Activated CD4-positive, alpha-beta T cell treated with anti-CD3 and anti-CD28 coated beads for 48 hours (primary cell): Measurements from ENCODE around the gene SYNE2.

ENCODE experiments used
- DNase-seq: peaks from one replicate; pipeline ENCODE4 v3.0.0-alpha.2; 2020

Gene SYNE2

GRCh38 chr14:63912286-63912685 lies 59.5 kb downstream of the SYNE2 start:
- no peak for DNase-seq

DNA sequence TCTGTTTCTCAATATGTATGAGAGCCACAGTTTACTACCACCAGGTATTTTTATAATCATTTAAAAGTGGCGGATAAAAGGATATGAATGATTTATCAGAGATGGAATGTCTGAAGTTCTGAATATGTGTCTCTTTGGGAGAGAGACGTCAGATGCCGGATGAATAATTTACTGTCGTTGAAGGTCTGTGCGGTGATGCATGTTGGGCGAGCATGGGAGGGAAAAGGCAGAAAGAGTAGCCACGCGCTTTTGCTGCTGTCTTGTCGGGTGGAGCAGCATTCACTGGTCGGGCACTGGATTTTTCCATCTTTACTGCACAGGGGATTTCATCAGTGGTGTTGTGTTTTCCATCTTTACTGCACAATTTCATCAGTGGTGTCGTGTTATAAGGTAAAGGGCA lies 65.6 kb downstream of the SYNE2 start:
- no peak for DNase-seq

- no peak for DNase-seq
Observed at GRCh38 chr14:63922696-63923421, 70.1 kb downstream of the SYNE2 start.

- no peak for DNase-seq
Observed at GRCh38 chr14:63923422-63923752, 70.6 kb downstream of the SYNE2 start.

DNA sequence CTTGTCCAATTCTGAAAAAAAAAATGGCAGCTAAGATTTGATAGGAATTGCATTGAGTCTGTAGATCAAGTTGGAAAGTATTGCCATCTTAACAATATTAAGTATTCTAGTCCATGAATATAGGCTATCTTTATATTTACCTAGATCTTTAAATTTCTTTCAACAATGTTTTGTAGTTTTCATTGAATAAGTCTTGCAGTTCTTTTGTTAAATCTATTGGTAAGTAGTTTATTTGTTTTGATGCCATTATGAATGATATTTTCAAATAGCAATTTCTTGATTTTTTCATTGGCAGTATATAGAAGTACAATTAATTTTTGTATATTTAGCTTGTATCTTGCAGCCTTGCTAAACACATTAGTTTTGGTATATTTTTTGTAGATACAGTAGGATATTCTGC lies 71.6 kb downstream of the SYNE2 start:
- no peak for DNase-seq

DNA sequence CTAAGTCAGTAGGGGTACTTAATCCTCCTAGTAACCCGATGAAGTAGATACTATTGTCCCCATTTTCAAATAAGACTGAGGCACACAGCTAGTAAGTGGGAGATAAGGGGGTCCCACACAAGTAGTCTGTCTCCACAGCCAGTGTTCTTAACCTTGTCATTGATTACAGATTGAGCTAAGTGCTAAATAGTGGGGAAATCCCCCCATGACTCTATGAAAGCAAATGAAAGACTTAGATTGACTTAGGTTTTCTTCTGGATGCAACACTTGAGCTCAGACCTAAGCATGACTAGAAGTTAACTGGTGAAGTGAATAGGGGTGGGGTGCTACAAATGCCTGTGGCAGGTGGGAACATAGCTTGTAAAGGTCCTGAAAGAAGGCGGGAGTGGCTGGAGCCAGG lies 73.8 kb downstream of the SYNE2 start:
- DNase-seq: no peak

DNA sequence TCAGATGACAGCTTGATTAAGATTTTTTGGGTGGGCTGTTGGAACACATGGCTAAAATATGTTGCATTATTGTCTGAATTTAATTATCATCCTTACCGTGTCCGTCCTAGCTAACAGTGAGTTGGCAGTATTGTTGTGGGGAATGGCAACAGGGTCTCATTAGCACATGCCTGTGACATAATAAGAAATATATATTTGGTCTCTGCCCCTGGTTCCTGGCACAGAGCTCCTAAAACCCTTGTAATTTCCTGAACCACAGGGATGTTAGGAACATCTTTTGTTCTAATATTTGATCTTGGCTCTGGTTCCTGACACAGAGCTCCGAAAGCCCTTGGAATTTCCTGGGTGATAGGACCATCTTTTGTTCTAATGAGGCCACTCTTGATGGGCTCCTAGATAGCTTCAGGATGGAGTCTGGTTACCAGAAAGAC lies 76.0 kb downstream of the SYNE2 start:
- no peak for DNase-seq

DNA sequence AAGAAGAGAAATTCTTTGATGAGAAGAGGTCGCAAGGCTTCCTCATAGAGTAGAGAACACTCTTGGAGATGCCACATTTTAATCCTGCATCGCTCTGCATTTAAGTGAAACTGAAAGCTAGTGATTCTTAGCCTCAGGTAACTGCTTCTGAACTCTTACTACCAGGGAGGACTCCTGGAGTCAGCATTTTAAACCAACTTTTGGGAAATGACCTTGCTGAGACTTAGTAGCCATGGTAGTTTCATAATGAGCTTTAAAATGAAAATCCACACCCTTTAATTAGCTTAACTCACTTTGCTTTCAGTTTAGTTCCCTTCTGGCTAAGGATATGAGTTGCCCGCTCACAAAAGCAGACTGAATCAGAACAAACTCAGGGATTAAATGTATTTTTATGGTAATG lies 80.3 kb downstream of the SYNE2 start:
- DNase-seq: no peak

GRCh38 chr14:63933711-63934110 lies 80.9 kb downstream of the SYNE2 start:
- no peak for DNase-seq

DNA sequence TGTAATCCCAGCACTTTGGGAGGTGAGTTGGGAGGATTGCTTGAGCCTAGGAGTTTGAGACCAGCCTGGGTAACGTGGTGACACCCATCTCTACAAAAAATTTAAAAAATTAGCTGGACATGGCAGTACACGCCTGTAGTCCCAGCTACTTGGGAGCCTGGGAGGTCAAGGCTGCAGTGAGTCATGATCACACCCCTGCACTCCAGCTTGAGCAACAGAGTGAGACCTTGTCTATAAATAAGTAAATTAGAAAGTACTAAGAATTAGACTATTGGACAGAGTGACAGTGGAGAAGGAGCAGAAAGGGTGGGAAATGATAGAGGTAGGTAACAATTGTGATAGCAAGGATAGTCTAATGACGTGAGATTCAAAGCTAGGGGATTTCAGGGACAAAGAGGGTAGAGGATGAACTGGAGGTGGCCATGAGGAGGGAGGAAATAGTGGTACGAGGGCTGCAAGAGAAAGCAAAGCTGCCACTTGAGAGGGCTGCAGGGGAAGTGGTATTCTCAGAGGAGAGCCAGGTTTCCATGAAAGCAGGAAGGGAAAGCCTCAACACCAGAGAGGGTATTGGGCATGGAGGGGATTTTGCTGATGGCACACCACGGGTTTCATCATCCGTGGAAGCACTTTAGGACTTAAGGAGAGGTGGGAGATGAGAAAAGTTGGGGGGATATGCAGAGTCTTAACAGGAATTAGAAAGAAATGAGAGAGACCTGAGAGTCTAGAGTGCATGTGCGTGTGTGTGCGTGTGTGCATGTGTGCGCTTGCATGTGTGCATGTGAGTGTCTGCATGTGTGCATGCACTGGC lies 85.6 kb downstream of the SYNE2 start:
- no peak for DNase-seq

DNA sequence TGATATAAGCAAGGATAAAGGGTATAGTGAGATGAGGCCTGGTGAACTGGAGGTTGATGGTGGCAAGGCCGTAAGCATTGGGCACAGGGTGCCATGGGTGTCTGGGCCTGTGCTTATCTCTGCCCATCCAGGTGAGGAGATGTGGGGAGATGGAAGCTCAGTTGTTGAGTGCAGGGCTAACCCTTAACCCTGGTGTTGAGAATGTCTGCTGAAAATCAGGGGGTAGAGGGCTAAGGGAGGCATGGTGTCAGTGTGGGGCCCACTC lies 86.1 kb downstream of the SYNE2 start:
- no peak for DNase-seq

- no peak for DNase-seq
Observed at GRCh38 chr14:63940387-63940786, 87.6 kb downstream of the SYNE2 start.

- no peak for DNase-seq
Observed at GRCh38 chr14:63941023-63941422, 88.2 kb downstream of the SYNE2 start.

DNA sequence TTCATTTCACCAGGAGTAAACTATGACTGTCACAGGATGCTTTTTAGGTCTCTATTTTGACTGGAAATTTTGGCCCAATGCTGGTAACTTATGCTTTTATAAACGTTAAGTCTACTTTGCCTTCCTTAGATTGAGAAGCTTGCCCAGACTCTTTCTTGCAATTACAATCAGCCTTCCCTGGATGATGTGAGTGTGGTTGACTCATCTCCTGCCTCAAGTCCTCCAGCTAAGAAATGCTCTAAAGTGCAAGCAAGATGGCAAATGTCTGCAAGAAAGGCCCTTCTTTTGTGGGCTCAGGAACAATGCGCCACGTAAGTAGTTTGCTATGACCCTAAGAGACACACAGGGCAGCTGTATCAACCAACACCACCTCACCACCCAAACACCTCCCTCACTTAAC lies 96.9 kb downstream of the SYNE2 start:
- no peak for DNase-seq

- DNase-seq: no peak
Observed at GRCh38 chr14:63951021-63951420, 98.2 kb downstream of the SYNE2 start.

- DNase-seq: no peak
Observed at GRCh38 chr14:63951429-63951828, 98.6 kb downstream of the SYNE2 start.

DNA sequence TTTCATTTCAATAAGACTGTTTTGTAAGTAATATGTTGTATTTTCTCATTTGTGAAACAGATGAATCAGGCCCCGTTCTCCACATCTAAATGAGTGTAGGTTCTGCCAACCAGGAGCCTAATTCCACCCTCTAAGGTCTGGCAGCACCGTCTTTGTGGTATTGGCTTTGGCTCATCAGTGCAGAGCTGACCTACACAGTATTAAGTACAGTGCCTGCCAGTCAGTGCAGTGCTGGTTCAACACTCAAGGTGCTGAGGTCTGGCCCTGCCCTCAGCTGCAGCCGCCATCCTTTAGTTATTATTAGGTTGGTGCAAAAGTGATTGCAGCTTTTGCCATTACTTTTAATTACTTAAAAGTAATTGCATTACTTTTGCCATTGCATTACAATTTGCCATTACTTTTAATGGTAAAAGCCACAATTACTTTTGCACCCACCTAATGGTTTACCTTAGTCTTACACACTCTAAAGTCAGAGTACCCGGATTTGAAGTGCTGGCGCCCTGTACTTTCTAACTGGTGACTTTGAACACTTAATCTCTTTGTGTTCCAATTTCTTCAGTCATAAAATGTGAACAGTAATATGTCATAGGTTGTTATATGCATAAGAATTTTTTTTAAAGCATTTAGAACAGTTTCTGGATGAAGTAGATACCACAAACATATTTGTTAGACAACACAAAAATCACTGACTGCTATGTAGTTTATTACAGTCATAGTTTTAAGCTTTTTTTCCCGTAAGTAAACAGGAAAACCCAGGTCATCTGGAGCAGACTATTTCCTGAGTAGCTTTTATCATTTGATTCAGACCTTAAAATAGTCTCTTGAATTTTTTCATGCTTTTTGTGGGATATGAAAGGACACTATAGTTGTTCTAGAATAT lies 99.5 kb downstream of the SYNE2 start:
- DNase-seq: no peak

DNA sequence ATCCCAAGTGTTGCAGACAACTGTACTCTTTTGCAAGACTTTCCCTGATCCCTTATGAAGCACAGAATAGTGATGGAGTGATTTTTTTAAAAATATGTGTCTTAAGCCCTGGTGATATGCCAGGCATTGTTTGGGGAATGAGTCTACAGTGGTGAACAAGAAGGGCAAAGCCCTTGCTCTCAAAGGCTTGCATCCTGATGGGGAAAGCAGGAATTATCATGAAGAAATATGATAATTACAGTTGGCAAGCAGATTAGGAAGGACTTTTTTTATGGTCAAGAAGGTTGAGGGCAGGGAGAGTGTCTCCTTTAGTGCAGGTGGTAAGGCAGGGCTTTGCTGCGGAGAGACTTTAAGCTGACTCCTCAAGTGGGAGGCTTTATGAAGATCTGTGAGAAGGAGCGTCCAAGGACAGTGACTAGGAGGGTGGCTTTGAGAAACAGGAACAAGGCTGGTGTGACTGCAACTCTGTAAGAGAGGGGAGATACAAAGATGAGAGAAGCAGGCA lies 100.2 kb downstream of the SYNE2 start:
- no peak for DNase-seq

DNA sequence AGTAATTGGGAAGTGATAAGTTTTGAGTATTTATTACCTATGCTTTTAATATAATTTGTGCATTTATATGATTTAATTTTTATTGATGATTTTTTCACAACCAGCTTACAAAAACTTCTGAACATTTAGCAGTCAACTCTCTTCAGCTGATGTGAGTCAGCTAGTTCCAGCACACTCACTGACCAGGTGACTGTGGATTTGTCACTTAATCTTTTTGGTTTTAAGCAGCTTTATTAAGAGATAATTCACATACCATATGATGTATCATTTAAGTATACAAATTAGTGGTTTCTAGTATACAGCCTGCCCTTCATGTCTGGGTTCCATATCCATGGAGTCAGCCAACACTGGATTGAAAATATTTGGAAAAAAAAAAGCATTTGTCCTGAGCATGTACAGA lies 103.5 kb downstream of the SYNE2 start:
- DNase-seq: no peak

GRCh38 chr14:63960926-63961567 lies 108.2 kb downstream of the SYNE2 start:
- no peak for DNase-seq

DNA sequence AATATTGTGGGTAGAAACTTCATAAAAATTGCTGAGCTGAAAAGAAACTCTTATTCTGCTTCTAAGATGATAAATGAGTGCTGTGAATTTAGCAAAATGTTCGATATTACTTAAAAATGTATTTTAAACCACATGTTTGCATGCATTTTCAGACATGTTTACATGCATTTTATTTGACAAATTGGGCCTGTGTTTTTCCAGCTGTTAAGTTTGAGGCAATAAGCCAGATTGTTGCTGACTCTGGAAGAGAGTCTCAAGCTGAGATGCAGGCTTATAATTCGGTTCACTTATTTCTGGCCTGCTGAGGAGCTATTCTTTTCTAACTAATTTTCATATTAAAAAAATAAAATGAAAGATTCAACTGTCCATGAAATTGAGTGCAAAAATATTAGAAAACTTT lies 110.1 kb downstream of the SYNE2 start:
- no peak for DNase-seq

GRCh38 chr14:63963439-63963838 lies 110.6 kb downstream of the SYNE2 start:
- no peak for DNase-seq

GRCh38 chr14:63964113-63964512 lies 111.3 kb downstream of the SYNE2 start:
- DNase-seq: no peak
